Spleen (tissue), 13 donors: ENCODE data around the gene GOLGA8T. TPM values are rescaled to one million over a fixed set of nuclear protein-coding genes. Genes with fewer than 3 reads are reported as not detected.
"Not testable (repeated sequence)": the region's sequence is repeated elsewhere in the genome, so short reads cannot be mapped to it uniquely, and the experiment has no call there.

Experiments
- DNase-seq: peaks from one replicate; pipeline ENCODE4 v3.0.0-alpha.2; 2020
- H3K27ac ChIP-seq, 8 donors: fragments of 200-600 bp; sonication (generic) in 7 of 8; 1 replicate in 4 of 8; 2 replicates in 4 of 8; pipeline versions ENCODE4 v1.5.0 to v1.8.0; 2016 to 2021; ENCODE audit warnings: inconsistent platforms in 4 of 8, mild to moderate bottlenecking in 4 of 8, moderate library complexity in 1 of 8
- H3K27me3 ChIP-seq, 7 donors: fragments of 200-600 bp; sonication (generic) in 6 of 7; replicated peaks in 1 of 7; 1 replicate in 4 of 7; 2 replicates in 3 of 7; pipeline versions ENCODE4 v1.5.0 to v1.8.0; 2016 to 2021; ENCODE audit warnings: inconsistent platforms in 3 of 7, mild to moderate bottlenecking in 1 of 7
- H3K36me3 ChIP-seq, 6 donors: fragments of 200-600 bp; sonication (generic) in 5 of 6; 1 replicate in 4 of 6; 2 replicates in 2 of 6; pipeline versions ENCODE4 v1.5.0 to v1.8.0; 2016 to 2021; ENCODE audit warnings: inconsistent platforms in 2 of 6
- H3K4me1 ChIP-seq, 6 donors: fragments of 200-600 bp; sonication (generic) in 5 of 6; 1 replicate in 3 of 6; 2 replicates in 3 of 6; pipeline versions ENCODE4 v1.5.0 to v1.8.0; 2016 to 2021; ENCODE audit warnings: inconsistent platforms in 3 of 6
- H3K4me3 ChIP-seq, 8 donors: fragments of 200-600 bp; sonication (generic) in 7 of 8; 1 replicate in 4 of 8; 2 replicates in 4 of 8; pipeline versions ENCODE4 v1.5.0 to v1.8.0; 2016 to 2021; ENCODE audit warnings: inconsistent platforms in 4 of 8, mild to moderate bottlenecking in 4 of 8, moderate library complexity in 2 of 8
- H3K9me3 ChIP-seq, 8 donors: fragments of 200-600 bp; sonication (generic) in 7 of 8; 1 replicate in 4 of 8; 2 replicates in 4 of 8; pipeline versions ENCODE4 v1.5.0 to v1.8.0; 2016 to 2021; ENCODE audit warnings: inconsistent platforms in 4 of 8
- WGBS, 5 donors: extraction: QIAGEN DNeasy Blood & Tissue Kit in 3 of 5; methylation state at CpG; one replicate each; pipeline versions ENCODE4 v1.1.5 to v1.1.7; 2013 to 2018; 5-methylcytosine and 5-hydroxymethylcytosine counted together
- intact Hi-C: fragments of 100-400 bp; cut with DNase I; formaldehyde crosslinking; loops from one replicate; pipeline ENCODE4 v1.15.0; 2023; ENCODE audit warnings: low total_unique reads
- long read RNA-seq, 2 donors: transcript quantifications; one replicate each; lab custom pipeline, GENCODE V29; 2026
- polyA plus RNA-seq, 3 donors: library from polyadenylated mRNA; stranded (reverse); fragments of 200-250 nt; gene quantifications; one replicate each; pipeline ENCODE4 v1.2.1, GENCODE V29; 2013
- total RNA-seq, 7 donors: library from RNA; depleted of rRNA in 3 of 7; stranded (reverse); fragments of >200 nt in 3 of 7; fragmentation: NEBNext Ultra II Directional in 4 of 7; extraction: Animal tissue kit (Norgen Biotek cat#: 25700) in 4 of 7; gene quantifications; one replicate each; pipeline versions ENCODE4 v1.1.0 to v1.2.1, GENCODE V29; 2016 to 2021
- donor health status: healthy with polysubstance abuse.
- donor health status: DM: no; HTN: no; CAD: no; lungs with moderate emphysema.
- donor health status: DM: no; HTN: no; CAD: no.
- donor health status: Bipolar disorder and iron deficiency.
- donor health status: healthy.
- donor health status: DM: no; HTN: no; CAD: no.
- donor health status: DM: yes; HTN: yes; CAD: no.

Gene GOLGA8T, protein sequence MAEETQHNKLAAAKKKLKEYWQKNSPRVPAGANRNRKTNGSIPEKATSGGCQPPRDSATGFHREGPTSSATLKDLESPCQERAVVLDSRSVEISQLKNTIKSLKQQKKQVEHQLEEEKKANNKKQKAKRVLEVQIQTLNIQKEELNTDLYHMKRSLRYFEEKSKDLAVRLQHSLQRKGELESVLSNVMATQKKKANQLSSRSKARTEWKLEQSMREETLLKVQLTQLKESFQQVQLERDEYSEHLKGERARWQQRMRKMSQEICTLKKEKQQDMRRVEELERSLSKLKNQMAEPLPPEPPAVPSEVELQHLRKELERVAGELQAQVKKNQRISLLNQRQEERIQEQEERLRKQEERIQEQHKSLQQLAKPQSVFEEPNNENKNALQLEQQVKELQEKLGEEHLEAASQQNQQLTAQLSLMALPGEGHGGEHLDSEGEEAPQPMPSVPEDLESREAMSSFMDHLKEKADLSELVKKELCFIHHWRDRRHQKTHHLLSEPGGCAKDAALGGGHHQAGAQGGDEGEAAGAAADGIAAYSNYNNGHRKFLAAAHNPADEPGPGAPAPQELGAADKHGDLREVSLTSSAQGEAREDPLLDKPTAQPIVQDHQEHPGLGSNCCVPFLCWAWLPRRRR
- total RNA-seq (1 to 10 TPM in 1 of 7 donors, under 1 TPM in 2, not detected in 4; 0.52 to 1.1 (median 0.55) TPM), polyA plus RNA-seq (under 1 TPM; 0.06 to 0.19 (median 0.11) TPM)
- long read RNA-seq, donor 1: 0 reads
- long read RNA-seq, donor 2: 0 reads

DNA sequence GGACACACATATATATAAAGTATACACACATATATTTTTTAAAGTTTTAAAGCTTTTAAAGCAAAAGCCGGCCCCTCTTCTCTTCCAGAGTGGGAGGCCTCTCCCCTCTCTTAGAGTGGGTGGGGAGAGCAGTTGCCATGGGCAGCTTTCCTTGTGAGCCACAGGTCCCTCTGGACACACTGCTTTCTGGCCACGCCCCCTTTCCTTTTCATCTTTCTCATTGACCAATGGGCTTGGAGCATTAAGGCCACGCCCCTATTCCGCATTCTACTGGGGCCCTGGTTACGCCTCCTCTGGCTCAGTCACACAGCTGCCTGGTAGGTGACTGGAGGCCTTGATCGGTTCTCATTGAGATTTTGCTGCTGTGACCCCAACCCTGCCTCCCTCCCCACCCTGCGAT lies at the start of gene GOLGA8T:
Gene GOLGA8T, plus strand, starts transcription at position 301 of the 400 bp plus-strand sequence. Its CDS starts 98 bp downstream, at position 399.
- H3K36me3 ChIP-seq, H3K27ac ChIP-seq, H3K27me3 ChIP-seq, intact Hi-C loops, DNase-seq, H3K4me1 ChIP-seq, H3K4me3 ChIP-seq, H3K9me3 ChIP-seq: not testable (repeated sequence)
- WGBS, 5 donors: no CpG with 5 or more reads among the region's 7 CpGs

DNA sequence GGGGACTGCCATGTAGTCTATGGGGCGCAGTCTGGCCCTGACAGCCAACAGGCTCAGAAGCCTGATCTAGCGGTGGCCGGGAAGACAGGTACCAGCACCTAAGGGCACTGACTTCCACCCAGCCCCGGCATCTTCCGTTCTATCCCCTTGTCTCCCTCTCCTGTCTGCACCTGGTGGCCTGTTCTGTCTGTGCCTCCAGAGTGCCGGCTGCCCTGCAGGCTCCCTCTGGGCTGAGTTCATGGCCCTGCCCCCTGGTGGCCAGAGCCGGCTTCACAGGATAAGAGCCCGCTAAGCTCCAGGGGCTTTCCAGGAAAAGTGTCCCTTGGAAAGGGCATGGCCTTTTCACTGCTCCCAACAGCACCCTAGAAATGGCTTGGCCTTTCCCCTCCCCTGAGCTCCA lies 37.0 kb upstream of the GOLGA8T start:
- no CpG with 5 or more reads among the region's 8 CpGs for WGBS, 5 donors
- H3K36me3 ChIP-seq, H3K27ac ChIP-seq, H3K27me3 ChIP-seq, H3K4me3 ChIP-seq, DNase-seq, intact Hi-C loops, H3K4me1 ChIP-seq, H3K9me3 ChIP-seq: not testable (repeated sequence)

DNA sequence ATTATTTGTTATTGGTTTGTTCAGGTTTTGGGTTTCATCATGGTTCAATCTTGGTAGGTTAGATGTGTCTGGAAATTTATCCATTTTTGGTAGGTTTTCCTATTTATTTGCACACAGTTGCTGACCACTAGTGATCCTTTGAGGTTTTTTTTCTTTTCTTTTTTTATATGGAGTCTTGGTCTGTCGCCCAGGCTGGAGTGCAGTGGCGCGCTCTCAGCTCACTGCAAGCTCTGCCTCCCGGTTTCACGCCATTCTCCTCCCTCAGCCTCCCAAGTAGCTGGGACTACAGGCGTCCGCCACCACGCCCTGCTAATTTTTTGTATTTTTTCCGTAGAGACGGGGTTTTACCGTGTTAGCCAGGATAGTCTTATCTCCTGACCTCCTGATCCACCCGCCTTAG lies 32.0 kb upstream of the GOLGA8T start:
- H3K27me3 ChIP-seq, H3K4me3 ChIP-seq: not testable (repeated sequence)
- no CpG with 5 or more reads among the region's 12 CpGs for WGBS, 5 donors

DNA sequence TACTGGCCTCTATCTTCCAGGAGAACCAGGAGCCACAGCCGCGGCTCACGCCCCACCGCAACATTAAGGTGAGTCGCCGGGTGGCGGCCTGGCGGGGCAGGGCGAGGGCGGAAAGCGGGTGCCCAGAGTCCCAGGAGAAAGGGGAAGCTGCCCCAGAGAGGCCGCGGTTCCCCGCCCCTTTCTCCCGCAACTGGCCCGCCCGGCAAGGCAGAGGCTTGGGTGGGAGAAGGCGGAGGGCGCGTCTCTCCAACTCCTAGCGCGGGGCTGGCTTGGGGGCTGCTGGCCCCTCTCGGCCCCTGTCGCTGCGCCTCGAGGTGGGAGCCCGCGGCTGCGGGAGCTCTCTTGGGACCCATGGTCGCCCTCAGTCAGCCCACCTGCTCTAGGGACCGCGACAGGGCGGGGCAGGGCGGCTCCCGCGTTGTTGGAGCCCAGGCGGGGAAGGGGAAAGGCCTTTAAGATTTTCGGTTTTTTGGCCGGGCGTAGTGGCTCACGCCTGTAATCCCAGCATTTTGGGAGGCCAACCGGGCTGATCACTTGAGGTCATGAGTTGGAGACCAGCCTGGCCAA lies 30.8 kb upstream of the GOLGA8T start:
- H3K27me3 ChIP-seq, DNase-seq, H3K36me3 ChIP-seq, H3K9me3 ChIP-seq, intact Hi-C loops, H3K4me1 ChIP-seq, H3K27ac ChIP-seq: not testable (repeated sequence)
- H3K4me3 ChIP-seq: peak overlapping the region in 1 of 8 donors; percentile 39
- 0 to 5% (median 4%) methylated on average over 8 to 25 of the region's 42 CpGs; no CpG with 5 or more reads in 2 of the 5 donors for WGBS, 5 donors

More for the DNA sequence above, 32.0 kb upstream of the GOLGA8T start:
- H3K9me3 ChIP-seq, H3K4me1 ChIP-seq, DNase-seq, H3K36me3 ChIP-seq, H3K27ac ChIP-seq, intact Hi-C loops: not testable (repeated sequence)

DNA sequence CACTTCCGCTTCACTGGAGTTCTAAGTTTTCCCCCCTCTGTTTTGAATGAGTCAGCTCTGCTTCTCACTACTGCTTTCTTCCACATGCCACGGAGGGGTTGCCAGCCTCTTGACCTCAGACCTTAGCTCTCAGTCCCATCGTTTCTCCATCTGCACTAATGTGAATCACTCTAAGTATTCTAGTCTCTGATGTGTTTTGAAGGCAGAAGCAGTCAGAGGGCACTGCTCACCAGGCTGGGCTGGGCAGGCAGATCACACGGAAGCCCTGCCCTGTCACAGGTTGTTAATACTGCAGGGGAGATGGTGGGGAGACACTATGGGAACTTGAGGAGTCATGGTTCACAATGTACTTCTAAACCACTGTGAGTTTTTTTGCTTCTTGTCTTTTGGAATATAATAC lies 24.3 kb upstream of the GOLGA8T start:
- H3K4me3 ChIP-seq, H3K4me1 ChIP-seq: not testable (repeated sequence)
- WGBS, 5 donors: no CpG with 5 or more reads among the region's 4 CpGs

DNA sequence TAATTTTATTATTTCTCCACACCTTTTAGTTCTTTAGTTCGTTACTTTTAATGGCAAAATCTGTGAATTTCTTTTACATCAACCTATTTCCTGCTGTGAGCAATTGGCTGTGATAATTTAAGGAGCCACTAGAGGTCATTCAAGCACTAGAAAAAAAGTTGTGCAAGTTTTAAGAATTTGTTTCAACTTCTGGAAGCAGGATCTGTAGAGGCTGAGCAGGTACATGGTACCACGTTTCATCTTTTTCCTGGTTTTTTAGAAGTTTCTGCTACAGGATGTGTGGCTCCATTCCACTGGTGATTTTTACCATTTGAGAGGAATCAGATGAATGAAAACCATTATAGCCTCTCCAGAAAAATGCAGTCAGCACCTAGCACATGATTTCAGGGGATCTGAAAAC lies 4.8 kb upstream of the GOLGA8T start:
- DNase-seq, H3K27me3 ChIP-seq, H3K36me3 ChIP-seq, H3K4me1 ChIP-seq, H3K4me3 ChIP-seq, H3K27ac ChIP-seq, H3K9me3 ChIP-seq, intact Hi-C loops: not testable (repeated sequence)
- WGBS, 5 donors: 0 to 14% (median 6%) methylated on average over 1 of the region's 2 CpGs

More for the DNA sequence above, 24.3 kb upstream of the GOLGA8T start:
- DNase-seq, intact Hi-C loops, H3K9me3 ChIP-seq, H3K27ac ChIP-seq, H3K27me3 ChIP-seq, H3K36me3 ChIP-seq: not testable (repeated sequence)

DNA sequence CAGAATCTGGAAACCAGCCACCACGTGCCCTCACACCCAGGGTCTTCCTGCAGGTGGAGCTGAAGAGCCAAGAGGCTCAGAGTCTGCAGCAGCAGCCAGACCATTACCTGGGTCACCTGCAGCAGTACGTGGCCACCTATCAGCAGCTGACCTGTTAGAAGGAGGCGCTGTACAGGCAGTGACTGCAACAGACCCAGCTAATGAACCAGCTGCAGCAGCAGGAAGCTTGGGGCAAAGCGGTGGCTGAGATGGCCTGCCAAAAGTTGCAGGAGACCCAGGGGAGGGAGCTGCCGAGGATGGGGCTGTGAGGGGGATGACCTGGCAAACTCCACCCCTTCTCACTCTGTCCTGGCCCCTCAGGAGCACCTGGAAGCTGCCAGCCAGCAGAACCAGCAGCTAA lies 8.4 kb downstream of the GOLGA8T start:
- H3K4me3 ChIP-seq, H3K27ac ChIP-seq, intact Hi-C loops, H3K27me3 ChIP-seq, DNase-seq, H3K4me1 ChIP-seq, H3K9me3 ChIP-seq, H3K36me3 ChIP-seq: not testable (repeated sequence)
- 57 to 100% (median 60%) methylated on average over 1 to 3 of the region's 5 CpGs; no CpG with 5 or more reads in 2 of the 5 donors for WGBS, 5 donors

DNA sequence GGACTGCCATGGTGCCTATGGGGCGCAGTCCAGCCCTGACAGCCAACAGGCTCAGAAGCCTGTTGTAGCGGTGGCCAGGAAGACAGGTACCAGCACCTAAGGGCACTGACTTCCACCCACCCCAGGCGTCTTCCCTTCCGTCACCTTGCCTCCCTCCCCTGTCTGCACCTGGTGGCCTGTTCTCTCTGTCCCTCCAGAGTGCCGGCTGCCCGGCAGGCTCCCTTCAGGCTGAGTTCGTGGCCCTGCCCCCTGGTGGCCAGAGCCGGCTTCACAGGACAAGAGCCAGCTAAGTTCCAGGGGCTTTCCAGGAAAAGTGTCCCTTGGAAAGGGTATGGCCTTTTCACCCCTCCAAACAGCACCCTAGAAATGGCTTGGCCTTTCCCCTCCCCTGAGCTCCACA lies 15.0 kb downstream of the GOLGA8T start:
- intact Hi-C loops, H3K4me1 ChIP-seq, H3K27me3 ChIP-seq, H3K27ac ChIP-seq, DNase-seq, H3K4me3 ChIP-seq, H3K36me3 ChIP-seq, H3K9me3 ChIP-seq: not testable (repeated sequence)
- WGBS, 5 donors: no CpG with 5 or more reads among the region's 8 CpGs

DNA sequence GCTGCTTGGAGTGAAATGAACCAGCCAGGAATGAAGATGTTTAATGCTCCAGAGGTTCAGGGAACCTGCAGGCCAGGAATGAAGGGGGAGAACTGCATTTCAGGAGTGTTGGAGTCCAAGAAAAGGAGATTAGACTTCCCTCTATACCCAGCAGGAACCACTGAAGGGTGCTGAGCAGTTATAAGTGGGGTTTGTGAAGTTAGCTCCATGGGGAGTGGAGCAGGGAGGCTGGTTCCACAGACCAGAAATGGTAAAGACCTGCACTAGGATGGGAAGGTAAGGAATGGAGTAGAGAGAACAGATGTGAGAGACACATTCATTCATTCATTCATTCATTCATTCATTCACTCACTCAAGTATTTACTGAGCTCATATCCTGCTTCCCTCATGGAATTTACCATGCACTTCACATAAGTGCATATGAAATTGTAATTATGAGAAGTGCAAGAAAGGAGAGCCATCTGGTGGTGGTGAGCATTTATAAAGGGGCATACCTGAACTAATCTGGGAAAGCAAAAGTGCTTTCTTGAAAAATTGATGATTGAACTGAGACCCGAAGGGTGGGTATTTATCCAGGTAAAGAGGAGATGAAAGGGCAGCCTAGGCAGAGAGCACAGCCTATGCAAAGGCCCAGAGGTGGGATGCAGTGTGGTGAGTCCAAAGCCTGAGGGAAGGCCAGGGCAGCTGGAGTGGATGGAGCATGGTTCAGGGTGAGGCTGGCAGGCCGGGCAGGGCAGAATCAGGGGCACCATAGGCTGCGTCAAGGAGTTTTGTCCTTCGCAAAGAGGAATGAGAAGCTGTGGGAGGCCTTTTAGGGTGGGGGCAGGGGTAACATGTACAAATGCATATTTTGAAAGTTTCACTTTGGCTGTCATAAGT lies 27.9 kb downstream of the GOLGA8T start:
- intact Hi-C loops, H3K27ac ChIP-seq, DNase-seq, H3K4me3 ChIP-seq, H3K4me1 ChIP-seq, H3K27me3 ChIP-seq, H3K36me3 ChIP-seq, H3K9me3 ChIP-seq: not testable (repeated sequence)
- WGBS, 5 donors: 66 to 74% (median 68%) methylated on average over 4 of the region's 4 CpGs

DNA sequence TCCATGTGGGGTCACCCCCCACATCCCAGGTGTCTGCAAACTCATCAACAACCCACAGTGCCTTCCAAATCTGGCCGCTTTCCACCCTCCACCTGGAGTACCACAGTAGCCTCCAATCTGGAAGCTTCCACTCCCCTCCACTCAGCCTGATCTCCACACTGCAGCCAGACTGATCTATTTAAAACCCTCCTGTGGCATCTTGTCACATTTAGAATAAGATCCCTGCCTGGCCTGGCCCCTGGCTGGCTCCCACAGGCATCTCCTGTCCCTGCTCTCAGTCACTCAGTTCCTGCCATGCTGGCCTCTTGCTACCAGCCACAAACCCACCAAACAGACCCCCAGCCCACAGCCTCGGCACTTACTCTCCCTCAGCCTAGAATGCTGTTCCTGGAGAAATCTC lies 28.9 kb downstream of the GOLGA8T start:
- H3K9me3 ChIP-seq, H3K27me3 ChIP-seq, DNase-seq, H3K27ac ChIP-seq, intact Hi-C loops, H3K4me1 ChIP-seq, H3K36me3 ChIP-seq, H3K4me3 ChIP-seq: not testable (repeated sequence)
- 32 to 44% (median 35%) methylated on average over 1 of the region's 2 CpGs; no CpG with 5 or more reads in 1 of the 5 donors for WGBS, 5 donors
